GM21786 (cell line): ENCODE measurements around the gene PTTG1.
"Not testable (repeated sequence)": the region's sequence is repeated elsewhere in the genome, so short reads cannot be mapped to it uniquely, and the experiment has no call there.

Experiments used
- ATAC-seq: cut with Tn5 transposase; IDR thresholded peaks from one replicate; pipeline ENCODE4 v1.9.1; 2021; ENCODE audit not compliant: unreplicated experiment

PTTG1 gene

DNA sequence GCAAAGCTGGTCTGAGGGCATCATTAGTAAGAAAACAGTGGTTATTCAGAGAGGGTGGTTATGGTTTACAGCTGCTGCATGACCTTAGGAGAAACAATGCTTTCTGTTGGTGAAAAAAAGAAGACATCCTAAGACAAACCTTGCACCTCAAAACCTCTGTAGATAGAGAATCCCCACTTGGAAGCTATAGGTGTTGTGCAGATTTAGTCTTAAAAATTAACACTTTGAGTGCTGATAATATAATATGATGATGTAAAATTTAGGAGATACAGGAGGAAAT lies 1.4 kb upstream of the PTTG1 start:
- no peak for ATAC-seq

DNA sequence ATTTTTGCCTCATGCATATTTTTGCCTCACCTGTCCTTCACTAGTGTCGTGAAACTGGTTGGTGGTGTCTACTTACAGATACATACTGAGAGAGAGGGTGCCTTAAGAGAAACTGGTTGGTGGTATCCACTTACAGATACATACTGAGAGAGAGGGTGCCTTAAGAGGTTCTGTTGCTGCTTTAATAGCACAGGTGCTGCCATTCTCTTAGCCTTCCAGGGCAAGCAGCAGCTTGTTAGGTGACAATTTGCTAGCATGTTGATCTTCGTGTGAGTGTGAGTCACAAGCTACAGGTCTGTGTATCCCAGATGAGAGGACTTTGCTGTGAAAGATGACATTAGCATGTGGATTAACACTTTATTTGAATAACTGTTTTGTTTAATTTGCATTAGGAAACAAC lies 1.4 kb downstream of the PTTG1 start:
- ATAC-seq: no peak

DNA sequence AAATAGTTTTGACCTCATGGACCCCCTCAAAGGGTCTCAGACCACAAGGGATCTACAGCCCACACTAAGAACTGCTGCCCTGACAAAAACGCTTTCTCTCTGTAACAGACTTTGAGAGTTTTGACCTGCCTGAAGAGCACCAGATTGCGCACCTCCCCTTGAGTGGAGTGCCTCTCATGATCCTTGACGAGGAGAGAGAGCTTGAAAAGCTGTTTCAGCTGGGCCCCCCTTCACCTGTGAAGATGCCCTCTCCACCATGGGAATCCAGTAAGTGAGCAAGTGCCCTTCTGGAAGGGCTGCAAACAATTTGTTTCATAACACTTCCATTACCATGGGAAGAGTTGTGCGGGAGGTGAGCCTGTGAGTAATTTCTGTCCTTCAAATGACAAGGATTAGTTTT lies 6.0 kb downstream of the PTTG1 start:
- no peak for ATAC-seq

DNA sequence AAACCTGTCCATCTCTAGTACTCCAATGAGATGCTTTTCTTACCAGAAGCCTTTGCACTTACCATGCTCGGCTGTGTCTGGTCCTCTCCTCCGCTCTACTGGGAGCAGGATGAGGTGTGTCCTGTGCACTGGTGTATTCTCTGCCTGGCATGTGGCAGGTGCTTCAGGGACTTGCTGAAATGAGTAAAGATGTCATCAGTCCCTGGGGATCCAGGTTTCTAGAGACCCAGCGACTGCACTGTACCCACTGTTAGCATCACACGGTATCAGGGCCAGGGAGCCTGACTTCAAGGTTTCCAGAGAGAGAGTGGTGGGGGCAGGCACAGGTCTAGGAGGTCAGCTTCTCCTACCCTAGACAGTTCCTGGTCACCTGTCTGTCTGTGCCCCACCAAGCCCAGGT lies 10.5 kb downstream of the PTTG1 start:
- peak; percentile 36 for ATAC-seq

DNA sequence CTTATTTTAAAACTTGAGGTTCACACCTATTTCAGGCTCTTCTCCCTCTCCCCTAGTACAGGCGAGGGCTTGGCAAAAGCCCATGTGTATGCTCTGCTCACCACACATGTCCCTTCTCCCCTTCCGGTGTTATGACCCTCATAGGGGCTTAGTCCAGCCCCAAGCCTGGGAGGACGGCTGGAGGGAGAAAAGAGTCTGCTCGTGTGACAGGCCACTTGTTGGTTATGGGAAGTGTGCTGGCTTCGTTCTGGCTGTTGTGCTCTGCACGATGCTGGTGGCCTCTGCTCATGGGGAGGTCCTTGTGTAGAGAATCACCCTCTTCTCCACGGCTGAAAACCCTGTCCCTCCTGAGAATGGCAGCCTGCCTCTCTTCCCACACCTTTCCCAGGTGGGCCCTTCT lies 11.1 kb downstream of the PTTG1 start:
- no peak for ATAC-seq

DNA sequence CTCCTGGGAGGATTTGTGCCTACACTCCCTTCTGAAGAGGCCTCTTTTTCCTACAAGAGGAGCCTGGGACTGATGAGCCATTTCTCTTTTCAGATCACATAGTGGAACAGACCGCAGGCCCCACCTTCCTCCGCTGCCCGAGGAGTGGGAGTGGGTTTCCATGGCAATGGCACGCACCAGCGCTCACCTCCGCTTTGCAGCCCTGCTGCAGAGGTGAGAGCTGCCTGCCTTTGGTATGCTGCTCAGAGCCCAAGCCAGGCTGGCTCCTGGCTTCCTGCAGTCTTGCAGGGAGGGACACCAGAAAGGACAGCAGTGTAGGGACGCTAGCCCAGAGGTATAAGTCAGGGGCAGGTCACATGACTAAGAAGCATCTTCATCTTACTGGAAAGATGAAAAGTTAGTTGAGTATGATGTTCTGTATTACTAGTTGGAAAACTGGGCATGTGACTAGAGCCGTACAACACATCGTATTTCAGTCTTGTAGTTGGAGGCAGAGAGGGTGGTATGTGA lies 12.4 kb downstream of the PTTG1 start:
- peak; percentile 72 for ATAC-seq

DNA sequence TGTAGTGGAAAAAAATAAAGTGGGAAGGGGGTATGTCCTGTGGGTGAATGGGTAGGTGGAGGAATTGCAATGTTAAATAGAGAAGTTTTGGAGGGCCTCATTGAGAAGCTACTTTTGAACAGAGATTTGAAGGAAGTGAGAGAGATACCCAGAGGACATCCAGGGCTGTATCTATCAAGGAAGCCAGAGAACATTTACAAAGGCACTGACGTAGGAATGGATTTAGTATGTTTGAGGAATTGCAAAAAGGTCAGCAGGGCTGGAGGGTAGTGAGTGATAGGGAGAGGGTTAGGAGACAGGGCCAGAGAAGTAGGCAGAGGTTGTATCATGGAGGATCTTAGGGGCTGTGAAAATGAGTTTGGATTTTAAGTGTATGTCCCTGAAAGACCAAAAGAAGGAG lies 13.9 kb downstream of the PTTG1 start:
- ATAC-seq: no peak

DNA sequence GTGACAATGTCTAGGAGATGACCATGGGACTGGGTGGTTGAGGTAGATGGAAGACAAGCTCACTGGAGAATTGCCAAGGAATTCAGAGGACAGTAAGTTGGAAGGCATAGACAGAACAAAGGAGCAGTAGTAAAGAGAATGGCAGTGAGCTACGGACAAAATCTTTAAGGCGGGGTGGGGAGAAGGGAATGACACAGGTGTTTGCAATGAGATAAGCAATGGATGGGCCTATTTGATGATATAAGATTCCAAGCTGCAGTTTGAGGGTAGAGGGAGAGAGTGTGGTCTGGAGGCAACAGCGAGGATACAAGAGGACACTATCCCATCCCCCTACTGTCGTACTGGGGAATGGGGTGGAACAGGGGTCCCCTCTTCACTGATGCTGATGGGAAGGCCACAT lies 14.4 kb downstream of the PTTG1 start:
- no peak for ATAC-seq

DNA sequence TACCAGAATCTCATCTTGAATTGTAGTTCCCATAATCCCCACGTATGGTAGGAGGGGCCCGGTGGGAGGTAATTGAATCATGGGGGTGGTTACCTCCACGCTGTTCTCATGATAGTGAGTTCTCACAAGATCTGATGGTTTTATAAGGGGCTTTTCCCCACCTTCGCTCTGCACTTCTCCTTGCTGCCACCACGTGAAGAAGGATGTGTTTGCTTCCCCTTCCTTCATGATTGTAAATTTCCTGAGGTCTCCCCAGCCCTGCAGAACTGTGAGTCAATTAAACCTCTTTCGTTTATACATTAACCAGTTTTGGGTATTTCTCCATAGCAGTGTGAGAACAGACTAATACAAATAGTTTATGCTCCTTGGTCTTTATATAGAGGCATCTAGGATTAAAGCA lies 15.0 kb downstream of the PTTG1 start:
- ATAC-seq: not testable (repeated sequence)

DNA sequence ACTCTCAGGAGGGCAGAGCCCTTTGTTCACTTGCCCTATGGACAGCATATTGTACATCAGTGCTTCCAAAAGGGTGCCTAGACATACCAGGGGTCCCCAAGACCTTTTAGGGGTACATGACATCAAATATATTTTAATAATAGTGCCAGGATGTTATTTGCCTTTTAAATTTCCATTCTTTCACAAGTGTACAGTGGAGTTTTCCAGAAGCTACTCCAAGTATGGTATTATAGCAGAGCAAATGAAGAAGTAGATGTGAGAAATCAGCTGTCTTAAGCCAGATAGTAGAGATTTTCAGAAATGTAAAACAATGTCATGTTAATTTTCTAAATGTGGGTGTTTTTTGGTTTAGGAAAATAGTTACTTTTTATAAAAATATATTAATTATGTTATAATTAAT lies 15.6 kb downstream of the PTTG1 start:
- no peak for ATAC-seq

DNA sequence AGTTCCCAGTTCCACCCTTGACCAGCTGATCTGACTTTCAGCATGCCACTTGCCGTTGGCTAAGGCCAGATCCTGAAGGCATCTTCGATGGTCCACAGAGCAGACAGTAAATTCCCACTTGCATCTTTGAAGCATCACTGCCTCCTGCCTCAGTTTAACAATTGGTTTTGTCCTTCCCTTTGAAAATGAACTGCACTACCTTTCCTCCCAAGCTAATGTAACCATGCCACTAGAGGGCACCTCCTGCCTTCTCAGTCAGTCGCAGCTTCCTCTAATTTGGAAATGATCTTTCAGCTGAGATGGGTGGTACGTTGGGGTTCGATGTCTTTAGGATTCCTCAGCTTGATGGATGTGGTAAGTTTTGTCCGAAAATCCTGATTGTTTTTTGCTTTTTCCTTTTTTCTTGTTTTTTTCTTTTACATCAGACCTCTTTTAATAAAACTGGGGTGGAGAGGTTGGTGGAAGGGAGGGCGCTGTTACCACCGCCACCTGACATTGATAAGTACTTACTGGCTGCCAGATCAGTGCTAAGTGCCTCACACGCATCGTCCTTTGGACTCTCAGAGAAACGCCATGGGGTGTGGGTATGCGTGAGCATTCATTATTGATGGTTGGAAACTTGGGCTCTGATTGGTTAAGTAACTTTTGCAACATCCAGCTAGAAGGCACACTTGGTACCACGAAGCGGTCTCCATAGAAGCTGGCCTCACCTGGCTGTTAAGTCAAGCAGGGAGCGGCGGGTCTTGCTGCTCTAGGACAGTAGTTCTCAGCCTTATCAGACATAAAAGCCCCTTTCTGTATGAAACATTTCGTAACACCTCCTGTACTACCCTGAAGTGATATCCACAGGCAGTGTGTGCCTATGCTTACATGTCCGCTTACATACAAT lies 16.9 kb downstream of the PTTG1 start:
- peak; percentile 32 for ATAC-seq

DNA sequence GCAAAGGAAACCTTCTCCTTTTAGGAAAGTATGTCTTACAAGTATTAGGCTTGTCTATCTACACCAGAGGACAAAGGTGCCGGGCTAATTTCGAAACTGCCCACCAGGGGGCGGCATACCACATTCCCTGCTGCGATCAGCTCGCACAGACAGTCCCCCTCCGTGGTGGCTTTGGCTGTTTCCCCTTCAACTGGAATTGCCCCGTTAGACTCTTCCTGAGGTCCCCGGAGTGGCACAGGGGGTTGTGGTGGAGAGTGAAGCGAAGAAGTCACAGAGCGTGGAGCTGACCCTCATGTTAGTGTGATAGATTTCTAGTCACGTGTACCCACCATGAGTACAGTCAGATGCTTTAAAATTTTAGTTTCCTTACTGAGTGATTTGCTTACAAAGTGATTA lies 17.5 kb downstream of the PTTG1 start:
- ATAC-seq: peak; percentile 52

DNA sequence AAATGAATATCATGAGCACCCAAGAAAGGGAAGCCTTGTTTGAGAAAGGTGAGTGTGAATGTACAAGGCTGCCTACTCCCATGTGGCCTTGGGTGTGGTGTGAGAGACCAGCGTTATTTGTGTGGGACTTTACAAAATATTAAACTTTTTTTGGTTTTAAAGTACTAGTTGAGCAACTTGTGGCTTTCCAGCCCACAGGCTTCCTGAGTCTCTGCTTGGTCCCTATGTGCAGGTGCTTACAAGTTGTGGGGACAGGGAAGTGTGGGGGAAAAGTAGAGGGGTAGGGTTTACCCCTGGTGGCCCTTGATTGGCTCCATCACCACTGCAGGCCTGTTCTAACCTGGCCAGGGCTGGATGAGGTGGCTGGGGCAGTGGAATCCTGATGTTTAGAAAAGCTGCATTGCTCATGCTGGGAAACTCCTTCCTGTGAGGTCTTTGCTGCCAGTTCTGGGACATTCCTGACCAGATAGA lies 19.7 kb downstream of the PTTG1 start:
- peak; percentile 16 for ATAC-seq

DNA sequence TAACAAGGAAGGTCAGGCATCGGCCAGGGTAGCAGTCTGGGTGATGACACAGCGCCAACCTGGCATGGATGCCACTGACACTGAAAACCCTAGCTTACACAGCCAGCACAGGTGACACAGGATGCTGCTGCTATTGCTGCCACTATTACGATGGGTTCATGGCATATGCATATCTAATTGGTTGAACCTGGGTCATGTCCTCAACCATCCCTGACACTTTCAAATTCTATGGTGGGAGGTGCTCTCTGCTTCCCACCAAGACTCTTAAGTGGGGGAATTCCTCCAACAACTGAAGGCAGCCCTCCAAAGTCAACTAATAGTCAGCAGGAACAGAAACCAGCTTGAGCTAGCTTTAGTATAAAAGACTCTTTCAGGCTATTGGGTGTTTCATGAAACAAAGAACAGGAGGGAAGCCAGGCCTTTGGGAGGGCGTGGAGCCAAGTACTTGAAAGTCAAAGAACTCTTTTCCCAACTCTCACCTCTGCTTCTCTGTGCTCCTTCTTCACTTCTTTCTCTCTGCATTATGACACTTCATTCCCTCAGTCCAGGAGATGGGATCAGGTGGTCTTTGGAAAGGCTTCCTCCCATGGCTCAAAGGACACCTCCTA lies 21.3 kb downstream of the PTTG1 start:
- ATAC-seq: peak; percentile 22

DNA sequence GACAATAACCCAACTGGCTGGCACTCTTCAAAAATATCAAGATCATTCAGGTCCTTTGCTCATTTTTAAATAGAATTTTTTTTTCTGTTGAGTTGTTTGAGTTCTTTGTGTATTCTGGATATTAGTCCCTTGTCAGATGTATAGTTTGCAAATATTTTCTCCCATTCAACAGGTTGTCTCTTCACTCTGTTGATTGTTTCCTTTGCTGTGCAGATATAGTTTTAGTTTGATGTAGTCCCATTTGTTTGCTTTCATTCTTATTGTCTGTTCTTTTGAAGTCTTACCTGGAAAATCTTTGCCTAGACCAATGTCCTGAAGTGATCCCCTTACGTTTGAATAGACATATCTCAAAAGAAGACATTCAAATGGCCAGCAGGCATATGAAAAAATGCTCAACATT lies 22.8 kb downstream of the PTTG1 start:
- ATAC-seq: no peak

DNA sequence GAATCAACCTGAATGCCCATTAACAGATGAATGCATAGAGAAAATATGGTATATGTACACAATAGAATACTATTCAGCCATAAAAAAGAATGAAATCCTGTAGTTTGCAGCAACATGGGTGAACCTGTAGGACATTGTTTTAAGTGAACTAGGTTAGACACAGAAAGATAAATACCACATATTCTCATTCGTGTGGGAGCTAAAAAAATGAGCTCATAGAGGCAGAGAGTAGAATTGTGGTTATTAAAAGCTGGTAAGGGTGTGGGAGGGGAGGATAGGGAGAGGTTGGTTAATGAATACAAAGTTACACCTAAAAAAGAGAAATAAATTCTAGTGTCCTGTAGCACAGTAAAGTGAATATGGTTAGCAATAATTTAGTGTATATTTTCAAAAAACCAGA lies 23.5 kb downstream of the PTTG1 start:
- ATAC-seq: no peak

DNA sequence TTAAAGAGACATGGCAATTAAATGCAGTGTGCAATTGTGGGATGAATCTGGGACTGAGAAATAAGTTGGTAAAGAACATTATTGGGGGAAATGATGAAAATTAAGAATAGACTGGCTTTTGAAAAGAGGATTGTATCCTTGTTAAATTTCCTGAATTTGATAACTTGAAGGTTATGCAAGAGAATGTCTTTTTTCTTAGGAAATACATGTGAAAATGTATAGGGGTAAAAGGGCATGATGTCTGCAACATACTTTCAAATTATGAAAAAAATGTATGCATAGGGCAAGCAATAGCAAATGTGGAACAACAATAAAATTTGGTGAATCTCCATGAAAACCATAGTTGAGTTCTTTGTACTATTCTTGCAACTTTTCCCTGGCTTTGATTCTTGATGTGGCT lies 24.1 kb downstream of the PTTG1 start:
- ATAC-seq: no peak

DNA sequence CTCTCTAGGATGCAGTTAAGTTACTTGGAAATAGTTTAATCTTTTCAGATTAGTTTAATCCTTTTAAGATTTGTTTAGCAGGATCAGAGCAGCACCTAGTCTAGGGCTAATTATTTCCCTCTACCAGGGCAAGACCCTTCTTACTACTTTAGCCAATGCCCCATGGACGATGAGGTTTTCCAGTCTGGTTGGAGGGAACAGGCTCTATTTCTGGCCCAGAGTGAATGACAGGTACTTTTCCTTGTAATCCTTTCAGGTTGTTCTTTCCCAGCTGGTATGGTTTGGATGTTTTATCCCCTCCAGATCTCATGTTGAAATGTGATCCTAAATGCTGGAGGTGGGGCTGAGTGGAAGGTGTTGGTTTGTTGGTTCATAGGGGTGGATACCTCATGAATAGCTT lies 27.2 kb downstream of the PTTG1 start:
- ATAC-seq: no peak

DNA sequence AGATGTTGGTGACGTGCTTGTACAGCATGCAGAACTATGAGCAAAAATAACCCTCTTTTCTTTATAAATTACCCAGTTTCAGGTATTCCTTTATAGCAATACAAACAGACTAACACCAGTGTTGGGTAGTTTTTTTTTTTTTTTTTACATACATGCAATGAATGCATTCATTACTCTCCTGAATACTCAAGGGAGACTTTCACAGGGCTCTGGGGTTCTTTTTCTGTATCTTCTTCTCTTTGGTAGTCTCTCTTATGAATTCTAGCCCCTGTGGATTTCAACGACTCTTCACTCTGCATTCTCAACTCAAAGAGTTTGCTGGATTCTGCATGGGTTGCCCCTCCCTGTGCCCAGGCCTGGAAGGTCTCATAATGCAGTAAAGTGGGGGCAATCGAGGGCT lies 27.8 kb downstream of the PTTG1 start:
- no peak for ATAC-seq

DNA sequence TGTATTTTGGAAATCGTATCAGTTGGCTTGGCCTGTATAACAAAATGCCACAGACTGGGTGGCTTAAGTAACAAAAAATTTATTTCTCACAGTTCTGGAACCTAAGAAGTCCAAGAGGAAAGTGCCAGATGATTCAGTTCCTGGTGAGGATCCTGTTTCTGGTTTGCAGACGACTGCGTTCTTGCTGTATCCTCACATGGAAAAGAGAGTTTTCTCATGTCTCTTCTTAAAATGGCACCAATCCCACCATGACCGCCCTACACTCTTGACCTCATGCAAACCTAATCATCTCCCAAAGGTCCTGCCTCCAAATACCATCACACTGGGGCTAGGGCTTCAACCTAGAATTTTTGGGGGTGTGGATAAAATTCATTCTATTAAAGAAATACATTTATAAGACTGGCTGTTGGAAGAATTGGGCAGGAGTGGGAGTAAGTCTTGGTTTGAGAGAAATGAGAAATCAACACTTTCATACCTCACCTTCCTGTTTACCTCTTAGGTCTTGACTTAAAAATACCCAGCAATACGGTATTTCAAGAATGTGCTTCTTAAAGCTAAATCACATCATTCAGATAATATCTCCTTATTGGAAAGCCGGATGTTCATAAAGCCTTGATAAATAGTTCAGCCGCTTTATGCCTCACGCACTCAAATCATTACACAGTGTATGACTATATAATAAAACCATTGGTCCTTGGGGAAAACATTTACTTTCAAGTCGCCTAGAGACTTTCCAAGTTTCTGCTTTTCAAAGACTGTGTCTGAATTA lies 28.7 kb downstream of the PTTG1 start:
- peak; percentile 54 for ATAC-seq

DNA sequence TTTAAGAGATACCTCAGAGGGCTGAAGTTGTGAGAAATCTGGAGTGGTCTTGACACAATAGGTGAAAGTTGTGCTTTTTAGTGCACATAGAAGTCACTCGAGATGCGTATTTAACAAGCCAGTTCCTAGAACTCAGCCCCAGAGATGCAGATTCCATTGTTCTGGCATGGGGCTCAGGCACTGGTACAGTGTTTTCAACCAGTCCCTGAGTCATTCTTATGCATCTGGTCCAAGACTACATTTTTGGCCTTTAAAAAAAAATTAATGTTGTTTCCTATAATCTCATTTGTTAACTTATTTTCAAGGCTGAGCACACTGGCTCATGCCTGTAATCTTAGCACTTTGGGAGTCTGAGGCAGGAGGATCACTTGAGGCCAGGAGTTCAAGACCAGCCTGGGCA lies 29.6 kb downstream of the PTTG1 start:
- ATAC-seq: no peak

DNA sequence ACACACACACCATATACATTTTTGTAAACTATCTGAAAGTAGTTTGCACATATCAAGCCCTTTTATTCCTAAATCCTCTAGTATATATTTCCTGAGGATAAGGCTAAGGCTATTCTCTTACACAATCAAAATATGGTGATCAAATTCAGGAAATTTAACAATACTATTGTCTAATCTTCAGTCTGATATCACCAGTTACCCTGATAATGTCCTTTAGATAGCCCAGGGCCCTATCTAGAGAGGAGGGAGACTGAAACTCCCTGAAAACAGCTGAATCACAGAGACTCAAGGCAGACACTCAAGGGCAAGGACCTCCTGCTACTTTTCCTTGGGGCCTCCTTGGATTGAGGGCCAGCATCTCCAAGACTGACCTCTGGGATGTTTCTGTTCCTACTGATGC lies 30.4 kb downstream of the PTTG1 start:
- ATAC-seq: no peak
